Uterus (tissue), 2 donors: ENCODE results near the gene LRRC4B.

ENCODE experiments used
- POLR2A ChIP-seq, 2 donors: fragments of 450-650 bp; IDR thresholded peaks; one replicate each; pipeline ENCODE4 v1.6.1; 2016; ENCODE audit warnings: antibody characterized with exemption in 2 of 2, mild to moderate bottlenecking in 1 of 2, moderate library complexity in 1 of 2
- TF ChIP-seq, protein P1 (sequence below), 4 experiments: fragments of 200-600 bp in 2 of 4; fragments of 450-650 bp in 2 of 4; sonication (generic) in 2 of 4; IDR thresholded peaks; one replicate each; pipeline ENCODE4 v1.5.1; 2016 to 2019; ENCODE audit warnings: antibody characterized with exemption in 4 of 4, mild to moderate bottlenecking in 2 of 4, moderate library complexity in 1 of 4

DNA sequence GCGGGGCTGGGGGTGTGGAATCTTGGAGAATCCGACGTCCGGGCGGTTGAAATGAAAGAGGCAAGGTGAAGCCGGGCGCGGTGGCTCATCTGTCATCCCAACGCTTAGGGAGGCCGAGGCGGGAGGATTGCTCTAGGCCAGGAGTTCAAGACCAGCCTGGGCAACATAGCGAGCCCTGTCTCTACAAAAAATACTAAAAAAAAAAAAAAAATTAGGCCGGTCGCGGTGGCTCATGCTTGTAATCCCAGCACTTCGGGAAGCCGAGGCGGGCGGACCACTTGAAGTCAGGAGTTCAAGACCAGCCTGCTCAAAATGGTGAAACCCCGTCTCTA, 91.4 kb downstream of the LRRC4B start:
- TF ChIP-seq, protein P1, sequence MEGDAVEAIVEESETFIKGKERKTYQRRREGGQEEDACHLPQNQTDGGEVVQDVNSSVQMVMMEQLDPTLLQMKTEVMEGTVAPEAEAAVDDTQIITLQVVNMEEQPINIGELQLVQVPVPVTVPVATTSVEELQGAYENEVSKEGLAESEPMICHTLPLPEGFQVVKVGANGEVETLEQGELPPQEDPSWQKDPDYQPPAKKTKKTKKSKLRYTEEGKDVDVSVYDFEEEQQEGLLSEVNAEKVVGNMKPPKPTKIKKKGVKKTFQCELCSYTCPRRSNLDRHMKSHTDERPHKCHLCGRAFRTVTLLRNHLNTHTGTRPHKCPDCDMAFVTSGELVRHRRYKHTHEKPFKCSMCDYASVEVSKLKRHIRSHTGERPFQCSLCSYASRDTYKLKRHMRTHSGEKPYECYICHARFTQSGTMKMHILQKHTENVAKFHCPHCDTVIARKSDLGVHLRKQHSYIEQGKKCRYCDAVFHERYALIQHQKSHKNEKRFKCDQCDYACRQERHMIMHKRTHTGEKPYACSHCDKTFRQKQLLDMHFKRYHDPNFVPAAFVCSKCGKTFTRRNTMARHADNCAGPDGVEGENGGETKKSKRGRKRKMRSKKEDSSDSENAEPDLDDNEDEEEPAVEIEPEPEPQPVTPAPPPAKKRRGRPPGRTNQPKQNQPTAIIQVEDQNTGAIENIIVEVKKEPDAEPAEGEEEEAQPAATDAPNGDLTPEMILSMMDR (IDR thresholded peaks at IDR 0.05): no peak
- TF ChIP-seq POLR2A (IDR thresholded peaks at IDR 0.05): no peak
